Renal cortical epithelial cell (primary cell): Measurements from ENCODE around the gene PRR32. TPM values are rescaled to one million over a fixed set of nuclear protein-coding genes. Genes with fewer than 3 reads are reported as not detected.
"Not testable (repeated sequence)": the region's sequence is repeated elsewhere in the genome, so short reads cannot be mapped to it uniquely, and the experiment has no call there.

Experiments used
- DNase-seq: peaks from one replicate; pipeline ENCODE4 v3.0.0-alpha.2; 2011; ENCODE audit warnings: low read depth
- total RNA-seq: library from RNA; depleted of rRNA; stranded (reverse); fragments of >200 nt; gene quantifications from 2 replicates; pipeline ENCODE4 v1.2.3, GENCODE V29; 2014

Gene PRR32, protein sequence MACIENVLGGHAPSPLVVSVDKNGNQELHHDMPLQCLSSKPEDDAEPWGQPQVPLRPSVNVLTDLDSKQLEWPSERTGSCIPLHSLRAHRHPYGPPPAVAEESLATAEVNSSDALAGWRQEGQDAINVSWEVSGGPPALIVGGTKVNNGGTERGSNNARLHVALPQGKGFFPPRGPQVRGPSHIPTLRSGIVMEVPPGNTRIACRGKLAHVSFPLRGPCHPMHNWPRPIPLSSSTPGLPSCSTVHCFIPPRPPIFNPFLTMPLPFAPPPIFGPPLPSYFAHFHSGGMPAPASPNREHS
- not detected in 2 replicates for total RNA-seq

DNA sequence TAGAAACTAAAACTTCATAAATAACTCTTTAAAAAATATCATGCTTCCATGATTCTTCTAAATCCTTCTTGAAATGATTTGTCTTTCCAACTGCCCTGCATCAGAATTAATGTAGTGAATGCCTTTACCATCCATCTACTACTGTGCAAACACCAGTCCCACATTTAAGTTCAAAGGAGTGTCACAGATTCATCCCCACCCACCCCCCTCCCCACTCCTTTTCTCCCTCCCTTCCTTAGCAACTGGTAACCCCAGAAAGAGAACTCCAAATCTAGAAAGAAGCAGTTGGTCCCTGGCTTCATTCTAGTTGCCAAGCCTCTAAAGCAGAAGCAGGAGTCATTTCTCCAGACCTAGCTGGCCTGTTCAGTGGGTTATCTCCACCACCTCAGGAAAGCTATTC lies at the start of gene PRR32:
PRR32 (plus strand) TSS at position 301 of the 400 bp plus-strand sequence. CDS start 115 bp downstream, outside the sequence.
- DNase-seq = no peak

DNA sequence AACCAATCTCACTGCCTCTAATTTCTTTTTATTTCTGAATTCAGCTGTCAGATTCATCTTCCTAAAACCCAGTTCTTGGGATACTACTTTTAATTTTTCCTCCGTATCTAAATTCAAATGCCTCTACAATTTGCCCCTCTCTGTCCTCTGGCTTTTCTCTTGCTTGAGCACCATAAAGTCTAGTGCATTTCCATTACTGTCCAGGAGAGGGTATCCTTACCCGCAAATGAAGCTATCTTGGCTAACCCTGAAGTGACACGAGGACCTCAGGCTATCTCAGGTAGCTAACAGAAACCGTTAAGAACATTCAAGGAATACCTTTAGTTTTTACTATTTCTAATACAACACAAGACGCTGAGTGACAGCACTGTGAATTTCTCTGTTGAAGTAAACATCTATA lies 49.4 kb upstream of the PRR32 start:
- DNase-seq = peak; percentile 14

DNA sequence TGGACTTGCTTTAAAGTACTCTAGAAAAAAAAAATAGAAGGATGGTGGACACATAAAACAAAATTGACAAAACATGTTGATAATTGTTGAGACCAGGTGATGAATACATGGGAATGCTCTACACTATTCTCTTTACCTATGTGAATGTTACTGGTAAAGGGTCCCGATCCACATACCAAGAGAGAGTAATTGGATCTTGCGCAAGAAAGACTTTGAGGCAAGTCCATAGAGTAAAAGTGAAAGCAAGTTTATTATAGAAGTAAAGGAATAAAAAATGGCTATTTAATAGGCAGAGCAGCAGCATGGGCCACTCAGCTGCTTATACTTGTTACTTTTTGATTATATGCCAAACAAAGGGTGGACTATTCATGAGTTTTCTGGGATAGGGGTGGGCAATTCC lies 34.0 kb upstream of the PRR32 start:
- DNase-seq = no peak

DNA sequence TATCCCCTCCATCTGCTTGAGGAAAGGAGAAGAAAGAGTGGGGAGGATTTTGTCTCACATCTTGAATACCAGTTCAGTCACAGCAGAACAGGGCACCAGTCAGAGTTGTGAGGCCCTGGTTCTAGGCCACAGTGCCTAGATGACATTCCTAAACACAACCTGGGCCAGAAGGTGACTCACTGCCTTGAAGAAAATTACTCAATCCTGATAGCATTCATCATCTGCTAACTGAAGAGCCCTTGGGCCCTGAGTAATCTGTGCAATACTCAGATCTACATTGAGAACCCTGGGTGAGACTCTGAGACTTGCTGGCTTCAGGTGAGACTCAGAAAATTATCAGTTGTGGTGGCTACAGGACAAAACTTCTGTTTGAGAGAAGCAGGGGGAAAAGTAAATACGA lies 20.5 kb upstream of the PRR32 start:
- DNase-seq = peak; percentile 43

DNA sequence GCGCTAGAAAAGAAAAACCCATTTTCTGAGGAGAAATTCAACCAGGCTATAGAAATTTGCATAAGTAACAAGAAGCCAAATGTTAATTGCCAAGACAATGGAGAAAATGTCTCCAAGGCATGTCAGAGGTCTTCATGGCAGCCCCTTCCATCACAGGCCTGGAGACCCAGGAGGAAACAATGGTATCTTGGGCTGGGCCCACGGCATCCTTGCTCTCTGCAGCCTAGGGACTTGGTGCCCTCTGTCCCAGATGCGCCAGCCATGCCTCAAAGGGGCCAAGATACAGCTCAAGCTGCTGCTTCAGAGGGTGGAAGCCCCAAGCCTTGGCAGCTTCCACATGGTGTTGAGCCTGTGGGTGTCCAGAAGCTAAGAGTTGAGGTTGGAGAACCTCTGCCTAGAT lies 12.7 kb upstream of the PRR32 start:
- not testable (repeated sequence) for DNase-seq

DNA sequence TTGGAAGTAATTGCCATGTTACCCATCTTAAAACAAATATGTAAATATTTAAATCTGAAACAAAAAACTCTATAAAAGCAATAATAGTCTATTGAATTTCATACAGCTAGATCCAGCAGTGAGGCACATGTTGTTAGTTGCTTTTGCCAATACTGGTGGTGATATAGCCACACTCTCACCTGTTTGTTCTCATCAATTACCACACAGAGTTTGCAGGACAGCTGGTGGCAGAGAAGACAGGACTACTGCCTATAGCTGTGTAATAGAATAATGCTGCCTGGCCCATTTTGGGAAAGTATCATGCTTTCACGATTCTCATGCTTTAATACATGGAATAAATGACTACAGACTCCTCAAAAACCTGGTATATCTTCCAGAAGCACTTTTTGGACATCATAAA lies 3.7 kb upstream of the PRR32 start:
- no peak for DNase-seq

DNA sequence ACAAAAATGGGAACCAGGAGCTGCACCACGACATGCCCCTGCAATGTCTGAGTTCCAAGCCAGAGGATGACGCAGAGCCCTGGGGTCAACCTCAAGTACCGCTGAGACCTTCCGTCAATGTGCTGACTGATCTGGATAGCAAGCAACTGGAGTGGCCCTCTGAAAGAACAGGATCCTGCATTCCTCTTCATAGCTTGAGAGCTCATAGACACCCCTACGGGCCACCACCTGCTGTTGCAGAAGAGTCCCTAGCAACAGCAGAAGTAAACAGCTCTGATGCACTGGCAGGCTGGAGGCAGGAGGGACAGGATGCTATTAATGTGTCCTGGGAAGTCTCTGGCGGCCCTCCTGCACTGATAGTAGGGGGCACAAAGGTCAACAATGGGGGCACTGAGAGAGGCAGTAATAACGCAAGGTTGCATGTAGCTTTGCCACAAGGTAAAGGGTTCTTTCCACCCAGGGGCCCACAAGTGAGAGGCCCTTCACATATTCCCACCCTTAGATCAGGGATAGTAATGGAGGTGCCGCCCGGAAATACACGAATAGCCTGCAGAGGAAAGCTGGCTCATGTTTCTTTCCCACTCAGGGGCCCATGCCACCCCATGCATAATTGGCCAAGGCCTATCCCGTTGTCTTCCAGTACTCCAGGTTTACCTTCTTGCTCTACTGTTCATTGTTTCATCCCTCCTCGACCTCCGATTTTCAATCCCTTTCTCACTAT lies 1.3 kb downstream of the PRR32 start:
- no peak for DNase-seq

DNA sequence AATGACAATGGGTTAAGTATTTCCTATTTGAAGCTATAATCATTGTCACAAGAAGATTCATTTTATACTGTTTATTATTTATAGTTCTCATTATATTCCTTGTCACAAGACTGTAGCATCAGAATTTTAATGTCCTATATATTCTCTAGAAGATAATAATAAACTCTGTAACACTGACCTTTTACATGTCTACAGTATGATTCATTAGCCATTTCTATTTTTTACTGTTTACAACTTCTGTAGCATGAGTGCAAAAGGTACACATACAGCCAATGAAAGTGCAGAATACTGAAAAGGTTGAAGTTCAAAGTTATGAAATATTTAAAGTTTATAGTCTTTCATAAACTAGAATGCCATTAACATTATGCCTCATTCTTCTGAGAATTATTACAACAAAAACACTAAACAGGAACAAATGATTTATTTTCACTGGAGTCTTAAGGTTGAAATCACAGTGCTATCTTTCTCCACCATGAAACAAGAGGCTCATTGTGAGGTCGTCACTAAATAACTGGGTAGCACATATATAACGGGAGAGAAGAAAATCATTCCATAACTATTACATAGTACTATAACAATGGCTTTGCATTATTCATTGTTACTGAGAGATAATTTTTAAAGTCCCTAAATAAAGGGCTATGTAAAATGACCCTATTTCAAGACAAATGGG lies 4.9 kb downstream of the PRR32 start:
- no peak for DNase-seq

DNA sequence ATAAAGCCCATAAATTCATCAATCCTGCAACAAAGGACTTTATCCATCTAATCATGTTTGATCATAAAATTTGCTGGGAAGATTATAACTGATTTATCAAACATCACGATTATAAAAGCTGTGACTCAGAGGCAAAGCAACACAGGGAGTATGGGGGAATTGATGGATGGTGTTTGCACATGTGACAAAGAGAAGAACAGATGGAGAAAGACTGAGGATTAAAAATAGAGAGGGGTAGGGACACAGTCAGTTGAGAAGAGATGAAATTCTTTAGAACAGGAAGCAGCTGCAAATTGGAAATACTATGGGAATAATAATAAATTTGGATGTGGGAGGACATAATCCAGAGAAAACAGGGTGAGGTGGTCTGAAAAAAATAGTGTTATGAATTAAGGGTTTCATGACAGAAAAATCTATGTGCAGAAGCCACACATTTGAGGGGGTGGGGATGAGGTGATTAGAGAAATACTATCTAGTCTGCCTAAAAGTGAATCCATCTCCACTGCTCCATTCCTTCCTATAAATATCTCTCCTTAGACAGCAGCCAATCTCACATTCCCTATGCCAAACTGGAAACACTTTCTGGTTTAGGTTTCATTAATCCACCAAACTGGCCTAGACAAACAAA lies 6.2 kb downstream of the PRR32 start:
- DNase-seq = no peak

DNA sequence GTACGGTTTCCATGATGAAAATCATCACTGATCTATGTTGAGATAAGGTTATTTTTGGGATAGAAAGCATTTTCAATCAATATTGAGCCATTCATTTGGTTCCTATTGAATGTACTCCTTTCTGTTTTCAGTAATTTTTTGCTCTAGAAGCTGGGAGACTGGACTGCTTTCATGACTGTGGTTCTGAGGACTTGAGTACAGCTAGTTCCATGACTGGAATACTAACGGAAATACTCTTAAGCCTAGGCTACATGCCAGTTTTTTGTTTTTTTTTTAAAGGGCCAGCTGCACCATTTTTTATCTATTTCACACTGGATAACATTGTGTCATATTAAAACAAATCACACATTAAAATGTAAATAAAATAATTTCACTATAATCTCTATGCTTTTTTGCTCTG lies 16.7 kb downstream of the PRR32 start:
- DNase-seq = no peak

DNA sequence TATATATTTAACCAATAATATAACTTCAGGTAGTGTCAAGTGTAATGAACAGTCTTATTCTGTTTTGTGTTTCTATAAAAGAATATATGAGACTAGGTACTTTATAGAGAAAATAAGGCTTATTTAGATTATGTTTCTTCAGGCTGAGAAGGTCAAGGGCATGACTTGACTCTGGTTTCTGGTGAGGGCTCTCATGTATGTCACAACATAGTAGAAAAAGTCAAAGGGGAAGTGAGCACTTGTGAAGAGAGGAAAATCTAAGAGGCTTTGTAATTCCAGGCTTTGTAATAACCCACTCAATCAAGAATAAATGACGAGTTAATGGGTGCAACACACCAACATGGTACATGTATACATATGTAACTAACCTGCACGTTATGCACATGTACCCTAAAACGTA lies 27.6 kb downstream of the PRR32 start:
- DNase-seq = no peak

DNA sequence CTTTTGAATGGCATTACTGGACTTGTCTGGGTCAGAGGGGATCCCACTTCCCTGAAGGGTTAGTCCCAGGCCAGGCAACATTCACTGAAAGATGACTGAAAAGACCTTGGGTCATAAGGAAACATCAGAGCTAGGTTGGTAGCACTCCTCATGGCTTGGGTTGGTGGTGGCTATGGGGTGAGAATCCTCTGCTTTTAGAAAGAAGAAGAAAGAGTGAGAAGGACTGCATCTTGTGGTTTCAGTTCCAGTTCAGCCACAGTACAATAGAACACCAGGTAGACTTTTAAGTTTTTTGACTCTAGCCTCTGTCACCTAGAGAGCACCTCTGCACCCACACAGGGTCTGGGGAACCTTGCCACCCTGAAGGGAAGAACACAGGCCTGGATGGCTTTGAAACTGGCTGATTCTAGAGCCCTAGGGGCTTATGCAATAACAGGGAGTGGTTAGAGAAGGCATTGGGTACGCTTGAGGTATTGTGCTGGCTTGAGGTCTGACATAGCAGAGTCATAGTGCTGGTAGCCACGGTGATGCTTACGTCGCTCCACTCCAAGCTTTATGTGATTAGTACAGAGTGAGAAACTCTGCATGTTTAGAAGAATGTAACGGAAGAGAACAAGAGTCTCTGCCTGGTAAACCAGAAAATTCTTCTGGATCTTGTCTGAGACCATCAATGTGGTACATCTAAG lies 36.5 kb downstream of the PRR32 start:
- no peak for DNase-seq
